Endothelial cell of umbilical vein (primary cell): ENCODE results near the gene WHRN. TPM values are rescaled to one million over a fixed set of nuclear protein-coding genes. Genes with fewer than 3 reads are reported as not detected.

Experiments used
- BruUV-seq: library from RNA; stranded (reverse); fragments of 400-500 nt; replicated peaks from 2 replicates; lab custom pipeline; 2021; lab: Mats Ljungman, UMichigan
- CTCF ChIA-PET: fragments of 300-600, 350-600 bp; sonication (Branson Sonifier 250); formaldehyde crosslinking; loops from one replicate; lab custom pipeline; 2021; ENCODE audit warnings: antibody characterized with exemption, inconsistent platforms; lab: Charles Lee
- POLR2A ChIA-PET: fragments of 300-600, 350-600 bp; sonication (Branson Sonifier 250); formaldehyde crosslinking; loops from one replicate; lab custom pipeline; 2021; ENCODE audit warnings: antibody characterized with exemption, inconsistent platforms; lab: Charles Lee
- DNase-seq: peaks from one replicate; pipeline ENCODE4 v3.0.0-alpha.2; 2011; ENCODE audit warnings: low read depth, low spot score
- FAIRE-seq: peaks from 2 replicates; lab custom pipeline; 2011; peaks lifted over from hg19 to GRCh38; lab: Jason Lieb, UNC
- H2AFZ ChIP-seq: 2 replicates; pipeline ENCODE4 v1.6.0; 2012; ENCODE audit warnings: low read depth, low read length, control low read depth, inconsistent platforms
- H3K27ac ChIP-seq: 2 replicates; pipeline ENCODE4 v1.5.1; 2011; ENCODE audit warnings: low read depth, mild to moderate bottlenecking, control low read depth, low read length, moderate library complexity; ENCODE audit not compliant: insufficient read depth
- H3K27me3 ChIP-seq, 2 experiments: 2 replicates each; pipeline versions ENCODE4 v1.6.0 to v1.6.1; 2011; ENCODE audit warnings: low read length in 2 of 2, mixed read lengths in 1 of 2; ENCODE audit not compliant: control insufficient read depth in 2 of 2, insufficient read depth in 2 of 2
- H3K36me3 ChIP-seq, 2 experiments: 2 replicates in 1 of 2; 3 replicates in 1 of 2; pipeline ENCODE4 v1.5.1; 2011; ENCODE audit warnings: low read length in 2 of 2, mild to moderate bottlenecking in 1 of 2, moderate library complexity in 1 of 2; ENCODE audit not compliant: control insufficient read depth in 2 of 2, insufficient read depth in 2 of 2; ENCODE audit errors: extremely low read depth in 1 of 2
- H3K4me1 ChIP-seq: 3 replicates; pipeline ENCODE4 v1.5.1; 2011; ENCODE audit warnings: mild to moderate bottlenecking, low read length; ENCODE audit not compliant: control insufficient read depth, insufficient read depth; ENCODE audit errors: extremely low read depth
- H3K4me2 ChIP-seq: 2 replicates; pipeline ENCODE4 v1.6.1; 2011; ENCODE audit warnings: low read length, control low read depth, mixed read lengths; ENCODE audit not compliant: insufficient read depth
- H3K4me3 ChIP-seq, 3 experiments: fragments of 200-600 bp in 1 of 3; sonication (generic), shearing (Covaris generic) in 1 of 3; replicated peaks in 1 of 3; 2 replicates each; pipeline ENCODE4 v1.5.1; 2011 to 2016; ENCODE audit warnings: control low read depth in 3 of 3, low read length in 3 of 3, mild to moderate bottlenecking in 2 of 3, inconsistent platforms in 1 of 3, low read depth in 1 of 3, moderate library complexity in 1 of 3; ENCODE audit not compliant: insufficient read depth in 1 of 3
- H3K79me2 ChIP-seq: 2 replicates; pipeline ENCODE4 v1.6.0; 2012; ENCODE audit warnings: low read length, inconsistent platforms; ENCODE audit not compliant: control insufficient read depth, insufficient read depth
- H3K9ac ChIP-seq: replicated peaks from 2 replicates; pipeline ENCODE3; 2011; ENCODE audit warnings: low read length, control low read depth; ENCODE audit not compliant: insufficient read depth; ENCODE audit errors: extremely low read depth
- H3K9me1 ChIP-seq: replicated peaks from 3 replicates; pipeline ENCODE4 v1.6.0; 2011; ENCODE audit warnings: mild to moderate bottlenecking, low read length; ENCODE audit not compliant: control insufficient read depth, insufficient read depth; ENCODE audit errors: extremely low read depth
- H3K9me3 ChIP-seq: replicated peaks from 2 replicates; pipeline ENCODE4 v1.5.1; 2012; ENCODE audit warnings: low read length, inconsistent platforms; ENCODE audit not compliant: control insufficient read depth, insufficient read depth
- H4K20me1 ChIP-seq: replicated peaks from 2 replicates; pipeline ENCODE3; 2011; ENCODE audit warnings: mild to moderate bottlenecking, low read length; ENCODE audit not compliant: control insufficient read depth, insufficient read depth; ENCODE audit errors: extremely low read depth
- CTCF ChIP-seq, 2 donors: IDR thresholded peaks; 1 replicate in 1 of 2; 2 replicates in 1 of 2; pipeline ENCODE4 v1.5.1; 2011; ENCODE audit warnings: low read length in 2 of 2, mild to moderate bottlenecking in 2 of 2, moderate library complexity in 2 of 2, control low read depth in 1 of 2, inconsistent platforms in 1 of 2, low read depth in 1 of 2; ENCODE audit not compliant: insufficient read depth in 1 of 2; ENCODE audit errors: extremely low read depth in 1 of 2
- EZH2 ChIP-seq: IDR thresholded peaks from 2 replicates; pipeline ENCODE4 v1.6.1; 2012; ENCODE audit warnings: borderline replicate concordance, low read depth, mild to moderate bottlenecking, moderate library complexity, low read length, inconsistent platforms; ENCODE audit not compliant: severe bottlenecking
- FOS ChIP-seq: IDR thresholded peaks from 2 replicates; pipeline ENCODE4 v1.6.1; 2011; ENCODE audit warnings: mild to moderate bottlenecking, low read length, moderate library complexity, borderline replicate concordance; ENCODE audit not compliant: insufficient read depth
- GATA2 ChIP-seq: IDR thresholded peaks from 2 replicates; pipeline ENCODE4 v1.7.0; 2011; ENCODE audit warnings: low read depth, mild to moderate bottlenecking, moderate library complexity, mixed read lengths, low read length; ENCODE audit not compliant: insufficient read length, insufficient read depth
- JUN ChIP-seq: IDR thresholded peaks from 2 replicates; pipeline ENCODE4 v1.6.1; 2011; ENCODE audit warnings: borderline replicate concordance, low read depth; ENCODE audit not compliant: insufficient read length, insufficient read depth
- MYC ChIP-seq: IDR thresholded peaks from one replicate; pipeline ENCODE4 v1.6.1; 2011; ENCODE audit warnings: mild to moderate bottlenecking, low read depth, low read length
- POLR2A ChIP-seq: IDR thresholded peaks from 2 replicates; pipeline ENCODE4 v1.6.1; 2012; ENCODE audit warnings: low read depth, mild to moderate bottlenecking, control low read depth, low read length
- POLR2AphosphoS5 ChIP-seq: IDR thresholded peaks from 2 replicates; pipeline ENCODE4 v1.6.1; 2012; ENCODE audit warnings: low read depth, mild to moderate bottlenecking, control low read depth, low read length, moderate library complexity; ENCODE audit not compliant: insufficient read depth
- dilution Hi-C: fragments of 300-500 bp; cut with MboI; formaldehyde crosslinking; loops from one replicate; pipeline ENCODE4 v1.15.0; 2019; ENCODE audit warnings: low sequenced_read_pairs; ENCODE audit not compliant: extremely low pct_ligation_motif_present
- intact Hi-C: fragments of 100-400 bp; cut with micrococcal nuclease; formaldehyde crosslinking; loops from one replicate; pipeline ENCODE4 v1.10.0; 2022
- polyA plus RNA-seq, 4 experiments: library from polyadenylated mRNA; depleted of rRNA in 3 of 4; stranded (reverse) in 3 of 4; unstranded in 1 of 4; fragments of >200 nt; gene quantifications; 2 replicates each; pipeline versions ENCODE4 v1.2.1 to v1.2.3, GENCODE V29; 2011 to 2012; ENCODE audit warnings: missing spikeins in 1 of 4
- total RNA-seq: library from RNA; stranded (reverse); gene quantifications from 2 replicates; pipeline ENCODE4 v1.2.3, GENCODE V29; 2021
- TF ChIP-seq, protein P1 (sequence below): IDR thresholded peaks from 2 replicates; pipeline ENCODE4 v1.6.1; 2011; ENCODE audit not compliant: insufficient read depth, insufficient read length

Gene WHRN
- total and polyA plus RNA-seq, 2 donors (not counting 3 experiments of a cell fraction or from before 2014, with no cell fraction given): 0.35 to 0.69 TPM

DNA sequence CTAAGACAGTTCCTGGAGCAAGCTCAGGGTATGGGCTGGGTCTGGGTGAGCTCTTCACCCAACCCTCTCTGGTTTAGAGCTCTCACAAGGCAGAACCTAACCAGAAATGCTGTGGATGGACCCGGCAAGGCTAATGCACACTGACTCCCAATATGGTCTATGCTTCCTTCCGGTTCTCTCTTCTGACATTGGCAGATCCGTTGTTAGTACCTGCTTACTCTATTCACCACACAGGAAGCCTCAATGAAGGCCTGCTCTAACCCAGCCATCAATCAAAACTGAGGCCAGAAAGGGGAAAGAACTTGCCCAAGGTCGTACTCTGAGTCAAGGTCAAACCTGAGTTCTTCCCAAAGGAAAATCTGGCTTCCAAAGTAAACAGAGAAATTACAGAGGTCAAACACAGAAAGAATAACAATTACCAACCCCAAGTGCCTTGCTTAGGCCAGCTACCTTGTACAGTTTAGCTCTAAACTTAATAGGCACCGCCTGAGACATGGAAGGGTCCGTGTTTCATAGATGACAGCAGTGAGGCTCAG lies 71.5 kb downstream of the WHRN start:
- CTCF ChIA-PET: interaction anchor here (0.9 to 10.9 kb wide), 7 partner anchors 23 to 477 kb away, joined by 3 to 159 read pairs (median 4); no protein-coding TSS in a partner anchor

More for the DNA sequence above, 71.5 kb downstream of the WHRN start:
- no peaks in the 10 kb centered on the region for H3K9me3 ChIP-seq
- FAIRE-seq: no peak
- TF ChIP-seq, protein P1, sequence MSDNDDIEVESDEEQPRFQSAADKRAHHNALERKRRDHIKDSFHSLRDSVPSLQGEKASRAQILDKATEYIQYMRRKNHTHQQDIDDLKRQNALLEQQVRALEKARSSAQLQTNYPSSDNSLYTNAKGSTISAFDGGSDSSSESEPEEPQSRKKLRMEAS: no peak
- no peak for TF ChIP-seq POLR2A
- no peak for TF ChIP-seq EZH2
- no peak for TF ChIP-seq GATA2
- TF ChIP-seq MYC: no peak
- TF ChIP-seq JUN: no peak
- TF ChIP-seq CTCF (IDR thresholded peaks at IDR 0.05; ENCODE audit: extremely low read depth in 1 of 2, insufficient read depth in 1 of 2, low read depth in 1 of 2, low read length in 2 of 2): no peak
- TF ChIP-seq POLR2AphosphoS5: no peak
- TF ChIP-seq FOS: no peak
- no peak for DNase-seq
- H3K27me3 ChIP-seq: peaks cover 3 to 4% of the 10 kb centered on the region in 2 experiments
- no peak overlapping the region for H3K4me3 ChIP-seq
- dilution Hi-C loops: no loop called here
- POLR2A ChIA-PET: no interaction called here
- no peak overlapping the region for H2AFZ ChIP-seq
- no peaks in the 10 kb centered on the region for H3K79me2 ChIP-seq
- no peaks in the 10 kb centered on the region for H3K36me3 ChIP-seq
- no peak overlapping the region for H3K4me2 ChIP-seq
- H4K20me1 ChIP-seq: no peaks in the 10 kb centered on the region
- no peak overlapping the region for H3K9ac ChIP-seq
- intact Hi-C loops: loop anchor here (1.0 to 5.0 kb wide), 2 partner anchors 74 to 220 kb away; partner anchors contain the start of gene WHRN
- H3K9me1 ChIP-seq: no peaks in the 10 kb centered on the region
- H3K27ac ChIP-seq: no peak overlapping the region
- H3K4me1 ChIP-seq: no peaks in the 10 kb centered on the region
- BruUV-seq: no TSS peak
